Measurements from ENCODE around the gene RGS4. TPM values are rescaled to one million over a fixed set of nuclear protein-coding genes. Genes with fewer than 3 reads are reported as not detected.

The RGS4 gene
- polyA plus RNA-seq, 1 donor (not counting 4 experiments of a cell fraction or from before 2014, with no cell fraction given) = 0.90 TPM

- Histone ChIP-seq H3K4me3 (ENCODE audit: control insufficient read depth in 2 of 3, extremely low read depth in 1 of 3, insufficient read depth in 2 of 3, low read depth in 1 of 3, low read length in 3 of 3) (no peak overlapping the region), H3K36me3 (ENCODE audit: control insufficient read depth in 2 of 2, extremely low read depth in 1 of 2, insufficient read depth in 2 of 2, low read length in 2 of 2) (no peaks in the 10 kb centered on the region), H3K27ac (ENCODE audit: control insufficient read depth, insufficient read depth, low read length) (peak overlapping the region; percentile 90), H3K4me1 (ENCODE audit: control insufficient read depth, extremely low read depth, insufficient read depth, low read length) (peaks cover 23% of the 10 kb centered on the region), H2AFZ (ENCODE audit: control insufficient read depth, low read length) (peak overlapping the region; percentile 30), H3K27me3 (ENCODE audit: control insufficient read depth, extremely low read depth, insufficient read depth, low read length) (no peaks in the 10 kb centered on the region), H3K9me1 (ENCODE audit: control insufficient read depth, extremely low read depth, insufficient read depth, low read length) (no peaks in the 10 kb centered on the region), H3K9ac (ENCODE audit: control insufficient read depth, extremely low read depth, insufficient read depth, low read length) (peak overlapping the region; percentile 36), H4K20me1 (ENCODE audit: control insufficient read depth, extremely low read depth, insufficient read depth, low read length) (no peaks in the 10 kb centered on the region), H3K79me2 (ENCODE audit: control insufficient read depth, insufficient read depth, low read length) (no peaks in the 10 kb centered on the region), H3K9me3 (ENCODE audit: control insufficient read depth, low read depth, low read length) (no peaks in the 10 kb centered on the region), H3K4me2 (ENCODE audit: control insufficient read depth, extremely low read depth, insufficient read depth, low read depth, low read length) (peak overlapping the region; percentile 63)
- peak; percentile 83 for DNase-seq (ENCODE audit: low read depth, low spot score)
- TF ChIP-seq CTCF (optimal IDR thresholded peaks at IDR 0.05 in 1 of 3, IDR thresholded peaks at IDR 0.05 in 1 of 3, conservative IDR thresholded peaks at IDR 0.05 in 1 of 3; ENCODE audit: extremely low read depth in 1 of 3, insufficient read depth in 2 of 3, low read length in 3 of 3) = no peak
- TF ChIP-seq EZH2 (IDR thresholded peaks at IDR 0.05; ENCODE audit: low read length) = no peak
- peak; percentile 97 for FAIRE-seq
- dilution Hi-C loops (cut with MboI; ENCODE audit: extremely low pct_ligation_motif_present, low sequenced_read_pairs) = no loop called here
Measured at GRCh38 chr1:163035446-163036249, 33.5 kb upstream of the RGS4 start.

- H3K4me3 ChIP-seq (ENCODE audit: control insufficient read depth in 2 of 3, extremely low read depth in 1 of 3, insufficient read depth in 2 of 3, low read depth in 1 of 3, low read length in 3 of 3) = no peak overlapping the region
- no peaks in the 10 kb centered on the region for H3K9me3 ChIP-seq (ENCODE audit: control insufficient read depth, low read depth, low read length)
- peak overlapping the region; percentile 63 for H3K4me2 ChIP-seq (ENCODE audit: control insufficient read depth, extremely low read depth, insufficient read depth, low read depth, low read length)
- peak overlapping the region; percentile 74 for H2AFZ ChIP-seq (ENCODE audit: control insufficient read depth, low read length)
- dilution Hi-C loops (cut with MboI; ENCODE audit: extremely low pct_ligation_motif_present, low sequenced_read_pairs) = no loop called here
- H3K36me3 ChIP-seq (ENCODE audit: control insufficient read depth in 2 of 2, extremely low read depth in 1 of 2, insufficient read depth in 2 of 2, low read length in 2 of 2) = no peaks in the 10 kb centered on the region
- TF ChIP-seq EZH2 (IDR thresholded peaks at IDR 0.05; ENCODE audit: low read length) (no peak), CTCF (optimal IDR thresholded peaks at IDR 0.05 in 1 of 3, IDR thresholded peaks at IDR 0.05 in 1 of 3, conservative IDR thresholded peaks at IDR 0.05 in 1 of 3; ENCODE audit: extremely low read depth in 1 of 3, insufficient read depth in 2 of 3, low read length in 3 of 3) (no peak)
- peaks cover 23% of the 10 kb centered on the region for H3K4me1 ChIP-seq (ENCODE audit: control insufficient read depth, extremely low read depth, insufficient read depth, low read length)
- peak overlapping the region; percentile 90 for H3K27ac ChIP-seq (ENCODE audit: control insufficient read depth, insufficient read depth, low read length)
- H3K9me1 ChIP-seq (ENCODE audit: control insufficient read depth, extremely low read depth, insufficient read depth, low read length) = no peaks in the 10 kb centered on the region
- no peaks in the 10 kb centered on the region for H3K79me2 ChIP-seq (ENCODE audit: control insufficient read depth, insufficient read depth, low read length)
- H3K27me3 ChIP-seq (ENCODE audit: control insufficient read depth, extremely low read depth, insufficient read depth, low read length) = no peaks in the 10 kb centered on the region
- FAIRE-seq = peak; percentile 63
- no peak for DNase-seq (ENCODE audit: low read depth, low spot score)
- no peak overlapping the region for H3K9ac ChIP-seq (ENCODE audit: control insufficient read depth, extremely low read depth, insufficient read depth, low read length)
- H4K20me1 ChIP-seq (ENCODE audit: control insufficient read depth, extremely low read depth, insufficient read depth, low read length) = no peaks in the 10 kb centered on the region
Measured at GRCh38 chr1:163036671-163037070, 32.5 kb upstream of the RGS4 start.

Data from keratinocyte (primary cell).